PC-9 (cell line): ENCODE data around the gene NAA30.

Experiments
- EZH2 ChIP-seq: fragments of 200-600 bp; sonication (generic); IDR thresholded peaks from 2 replicates; pipeline ENCODE4 v1.8.0; 2017; ENCODE audit warnings: antibody characterized with exemption, low read depth
- TF ChIP-seq, protein P1 (sequence below): fragments of 200-600 bp; sonication (generic); conservative IDR thresholded peaks from 2 replicates; pipeline ENCODE4 v1.6.1; 2017; ENCODE audit warnings: mixed run types, antibody characterized with exemption, mild to moderate bottlenecking, moderate library complexity

- TF ChIP-seq EZH2, result no peak
- TF ChIP-seq, protein P1, sequence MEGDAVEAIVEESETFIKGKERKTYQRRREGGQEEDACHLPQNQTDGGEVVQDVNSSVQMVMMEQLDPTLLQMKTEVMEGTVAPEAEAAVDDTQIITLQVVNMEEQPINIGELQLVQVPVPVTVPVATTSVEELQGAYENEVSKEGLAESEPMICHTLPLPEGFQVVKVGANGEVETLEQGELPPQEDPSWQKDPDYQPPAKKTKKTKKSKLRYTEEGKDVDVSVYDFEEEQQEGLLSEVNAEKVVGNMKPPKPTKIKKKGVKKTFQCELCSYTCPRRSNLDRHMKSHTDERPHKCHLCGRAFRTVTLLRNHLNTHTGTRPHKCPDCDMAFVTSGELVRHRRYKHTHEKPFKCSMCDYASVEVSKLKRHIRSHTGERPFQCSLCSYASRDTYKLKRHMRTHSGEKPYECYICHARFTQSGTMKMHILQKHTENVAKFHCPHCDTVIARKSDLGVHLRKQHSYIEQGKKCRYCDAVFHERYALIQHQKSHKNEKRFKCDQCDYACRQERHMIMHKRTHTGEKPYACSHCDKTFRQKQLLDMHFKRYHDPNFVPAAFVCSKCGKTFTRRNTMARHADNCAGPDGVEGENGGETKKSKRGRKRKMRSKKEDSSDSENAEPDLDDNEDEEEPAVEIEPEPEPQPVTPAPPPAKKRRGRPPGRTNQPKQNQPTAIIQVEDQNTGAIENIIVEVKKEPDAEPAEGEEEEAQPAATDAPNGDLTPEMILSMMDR, result no peak
Measured at GRCh38 chr14:57412341-57412740, 22.0 kb downstream of the NAA30 start.
